22Rv1 (cell line): ENCODE results near the gene NFKBIZ.

ENCODE experiments used
- CTCF ChIP-seq: fragments of 450-650 bp; IDR thresholded peaks from 2 replicates; pipeline ENCODE4 v1.5.1; 2017; ENCODE audit warnings: mild to moderate bottlenecking
- ZFX ChIP-seq: fragments of 450-650 bp; IDR thresholded peaks from 2 replicates; pipeline ENCODE4 v1.6.1; 2017; ENCODE audit warnings: antibody characterized with exemption, borderline replicate concordance

DNA sequence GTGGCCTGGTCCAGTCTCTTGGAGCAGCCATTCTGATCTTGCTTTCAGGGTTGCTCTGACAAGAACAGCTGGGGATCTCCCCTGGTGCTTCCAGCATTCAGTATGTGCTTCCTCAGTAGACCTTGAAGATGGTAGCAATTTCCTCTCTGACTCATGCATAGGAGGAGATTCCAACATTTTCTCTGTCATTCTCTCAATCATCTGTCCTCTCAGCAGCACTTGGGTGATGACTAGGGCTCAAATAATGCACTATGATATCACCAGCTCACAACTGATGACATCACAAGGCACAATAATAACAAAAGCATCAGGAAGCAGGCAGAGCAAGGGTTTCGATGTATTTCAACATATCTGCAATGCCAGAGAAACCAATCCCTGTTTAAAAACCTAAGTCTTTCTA is 52.7 kb downstream of the NFKBIZ start:
- TF ChIP-seq CTCF = no peak
- no peak for TF ChIP-seq ZFX
